Endothelial cell of umbilical vein (primary cell): ENCODE results near the gene PTBP3. TPM values are rescaled to one million over a fixed set of nuclear protein-coding genes. Genes with fewer than 3 reads are reported as not detected.

ENCODE experiments used
- BruUV-seq: library from RNA; stranded (reverse); fragments of 400-500 nt; replicated peaks from 2 replicates; lab custom pipeline; 2021; lab: Mats Ljungman, UMichigan
- CTCF ChIA-PET: fragments of 300-600, 350-600 bp; sonication (Branson Sonifier 250); formaldehyde crosslinking; loops from one replicate; lab custom pipeline; 2021; ENCODE audit warnings: antibody characterized with exemption, inconsistent platforms; lab: Charles Lee
- POLR2A ChIA-PET: fragments of 300-600, 350-600 bp; sonication (Branson Sonifier 250); formaldehyde crosslinking; loops from one replicate; lab custom pipeline; 2021; ENCODE audit warnings: antibody characterized with exemption, inconsistent platforms; lab: Charles Lee
- DNase-seq: peaks from one replicate; pipeline ENCODE4 v3.0.0-alpha.2; 2011; ENCODE audit warnings: low read depth, low spot score
- FAIRE-seq: peaks from 2 replicates; lab custom pipeline; 2011; peaks lifted over from hg19 to GRCh38; lab: Jason Lieb, UNC
- H2AFZ ChIP-seq: 2 replicates; pipeline ENCODE4 v1.6.0; 2012; ENCODE audit warnings: low read depth, low read length, control low read depth, inconsistent platforms
- H3K27ac ChIP-seq: 2 replicates; pipeline ENCODE4 v1.5.1; 2011; ENCODE audit warnings: low read depth, mild to moderate bottlenecking, control low read depth, low read length, moderate library complexity; ENCODE audit not compliant: insufficient read depth
- H3K27me3 ChIP-seq, 2 experiments: 2 replicates each; pipeline versions ENCODE4 v1.6.0 to v1.6.1; 2011; ENCODE audit warnings: low read length in 2 of 2, mixed read lengths in 1 of 2; ENCODE audit not compliant: control insufficient read depth in 2 of 2, insufficient read depth in 2 of 2
- H3K36me3 ChIP-seq, 2 experiments: 2 replicates in 1 of 2; 3 replicates in 1 of 2; pipeline ENCODE4 v1.5.1; 2011; ENCODE audit warnings: low read length in 2 of 2, mild to moderate bottlenecking in 1 of 2, moderate library complexity in 1 of 2; ENCODE audit not compliant: control insufficient read depth in 2 of 2, insufficient read depth in 2 of 2; ENCODE audit errors: extremely low read depth in 1 of 2
- H3K4me1 ChIP-seq: 3 replicates; pipeline ENCODE4 v1.5.1; 2011; ENCODE audit warnings: mild to moderate bottlenecking, low read length; ENCODE audit not compliant: control insufficient read depth, insufficient read depth; ENCODE audit errors: extremely low read depth
- H3K4me2 ChIP-seq: 2 replicates; pipeline ENCODE4 v1.6.1; 2011; ENCODE audit warnings: low read length, control low read depth, mixed read lengths; ENCODE audit not compliant: insufficient read depth
- H3K4me3 ChIP-seq, 3 experiments: fragments of 200-600 bp in 1 of 3; sonication (generic), shearing (Covaris generic) in 1 of 3; replicated peaks in 1 of 3; 2 replicates each; pipeline ENCODE4 v1.5.1; 2011 to 2016; ENCODE audit warnings: control low read depth in 3 of 3, low read length in 3 of 3, mild to moderate bottlenecking in 2 of 3, inconsistent platforms in 1 of 3, low read depth in 1 of 3, moderate library complexity in 1 of 3; ENCODE audit not compliant: insufficient read depth in 1 of 3
- H3K79me2 ChIP-seq: 2 replicates; pipeline ENCODE4 v1.6.0; 2012; ENCODE audit warnings: low read length, inconsistent platforms; ENCODE audit not compliant: control insufficient read depth, insufficient read depth
- H3K9ac ChIP-seq: replicated peaks from 2 replicates; pipeline ENCODE3; 2011; ENCODE audit warnings: low read length, control low read depth; ENCODE audit not compliant: insufficient read depth; ENCODE audit errors: extremely low read depth
- H3K9me1 ChIP-seq: replicated peaks from 3 replicates; pipeline ENCODE4 v1.6.0; 2011; ENCODE audit warnings: mild to moderate bottlenecking, low read length; ENCODE audit not compliant: control insufficient read depth, insufficient read depth; ENCODE audit errors: extremely low read depth
- H3K9me3 ChIP-seq: replicated peaks from 2 replicates; pipeline ENCODE4 v1.5.1; 2012; ENCODE audit warnings: low read length, inconsistent platforms; ENCODE audit not compliant: control insufficient read depth, insufficient read depth
- H4K20me1 ChIP-seq: replicated peaks from 2 replicates; pipeline ENCODE3; 2011; ENCODE audit warnings: mild to moderate bottlenecking, low read length; ENCODE audit not compliant: control insufficient read depth, insufficient read depth; ENCODE audit errors: extremely low read depth
- EZH2 ChIP-seq: IDR thresholded peaks from 2 replicates; pipeline ENCODE4 v1.6.1; 2012; ENCODE audit warnings: borderline replicate concordance, low read depth, mild to moderate bottlenecking, moderate library complexity, low read length, inconsistent platforms; ENCODE audit not compliant: severe bottlenecking
- FOS ChIP-seq: IDR thresholded peaks from 2 replicates; pipeline ENCODE4 v1.6.1; 2011; ENCODE audit warnings: mild to moderate bottlenecking, low read length, moderate library complexity, borderline replicate concordance; ENCODE audit not compliant: insufficient read depth
- GATA2 ChIP-seq: IDR thresholded peaks from 2 replicates; pipeline ENCODE4 v1.7.0; 2011; ENCODE audit warnings: low read depth, mild to moderate bottlenecking, moderate library complexity, mixed read lengths, low read length; ENCODE audit not compliant: insufficient read length, insufficient read depth
- JUN ChIP-seq: IDR thresholded peaks from 2 replicates; pipeline ENCODE4 v1.6.1; 2011; ENCODE audit warnings: borderline replicate concordance, low read depth; ENCODE audit not compliant: insufficient read length, insufficient read depth
- MYC ChIP-seq: IDR thresholded peaks from one replicate; pipeline ENCODE4 v1.6.1; 2011; ENCODE audit warnings: mild to moderate bottlenecking, low read depth, low read length
- POLR2A ChIP-seq: IDR thresholded peaks from 2 replicates; pipeline ENCODE4 v1.6.1; 2012; ENCODE audit warnings: low read depth, mild to moderate bottlenecking, control low read depth, low read length
- POLR2AphosphoS5 ChIP-seq: IDR thresholded peaks from 2 replicates; pipeline ENCODE4 v1.6.1; 2012; ENCODE audit warnings: low read depth, mild to moderate bottlenecking, control low read depth, low read length, moderate library complexity; ENCODE audit not compliant: insufficient read depth
- dilution Hi-C: fragments of 300-500 bp; cut with MboI; formaldehyde crosslinking; loops from one replicate; pipeline ENCODE4 v1.15.0; 2019; ENCODE audit warnings: low sequenced_read_pairs; ENCODE audit not compliant: extremely low pct_ligation_motif_present
- intact Hi-C: fragments of 100-400 bp; cut with micrococcal nuclease; formaldehyde crosslinking; loops from one replicate; pipeline ENCODE4 v1.10.0; 2022
- polyA plus RNA-seq, 4 experiments: library from polyadenylated mRNA; depleted of rRNA in 3 of 4; stranded (reverse) in 3 of 4; unstranded in 1 of 4; fragments of >200 nt; gene quantifications; 2 replicates each; pipeline versions ENCODE4 v1.2.1 to v1.2.3, GENCODE V29; 2011 to 2012; ENCODE audit warnings: missing spikeins in 1 of 4
- total RNA-seq: library from RNA; stranded (reverse); gene quantifications from 2 replicates; pipeline ENCODE4 v1.2.3, GENCODE V29; 2021
- TF ChIP-seq, protein P1 (sequence below), 2 donors: IDR thresholded peaks; 1 replicate in 1 of 2; 2 replicates in 1 of 2; pipeline ENCODE4 v1.5.1; 2011; ENCODE audit warnings: low read length in 2 of 2, mild to moderate bottlenecking in 2 of 2, moderate library complexity in 2 of 2, control low read depth in 1 of 2, inconsistent platforms in 1 of 2, low read depth in 1 of 2; ENCODE audit not compliant: insufficient read depth in 1 of 2; ENCODE audit errors: extremely low read depth in 1 of 2
- TF ChIP-seq, protein P2 (sequence below): IDR thresholded peaks from 2 replicates; pipeline ENCODE4 v1.6.1; 2011; ENCODE audit not compliant: insufficient read depth, insufficient read length

Gene PTBP3
- total and polyA plus RNA-seq, 2 donors (not counting 3 experiments of a cell fraction or from before 2014, with no cell fraction given) = 42.4 to 75.0 TPM

DNA sequence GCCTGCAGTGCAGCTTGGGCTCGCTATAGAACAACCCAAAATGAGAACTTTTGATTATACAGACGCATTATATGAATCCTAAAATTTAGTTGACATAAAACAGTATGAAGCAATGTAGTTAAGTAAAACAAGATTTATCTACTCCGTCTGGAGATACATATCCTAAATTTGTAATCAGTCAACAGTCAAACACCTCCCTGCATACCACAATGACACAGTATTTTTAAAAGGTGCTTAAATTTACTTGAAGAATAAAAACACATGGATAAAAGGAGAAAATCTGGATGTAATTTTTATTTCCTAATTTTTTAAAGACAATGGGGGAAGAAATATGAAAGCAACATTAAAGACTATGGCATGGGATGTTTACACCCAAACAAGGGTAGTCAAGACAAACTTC, 70.8 kb downstream of the PTBP3 start:
- peaks cover 0 to 9% of the 10 kb centered on the region in 2 experiments for H3K36me3 ChIP-seq
- intact Hi-C loops = no loop called here
- no peaks in the 10 kb centered on the region for H3K9me3 ChIP-seq
- H3K79me2 ChIP-seq = peaks cover 15% of the 10 kb centered on the region
- H3K4me1 ChIP-seq = no peaks in the 10 kb centered on the region
- H3K27ac ChIP-seq = no peak overlapping the region
- H2AFZ ChIP-seq = no peak overlapping the region
- POLR2A ChIA-PET = no interaction called here
- no peaks in the 10 kb centered on the region for H3K9me1 ChIP-seq
- FAIRE-seq (no peak), DNase-seq (no peak)
- CTCF ChIA-PET = interaction anchor here (3.3 kb wide), 1 partner anchor 13 kb away, joined by 10 read pairs; no protein-coding TSS in a partner anchor
- BruUV-seq = no TSS peak
- H3K9ac ChIP-seq = no peak overlapping the region
- no peaks in the 10 kb centered on the region for H3K27me3 ChIP-seq
- no peak overlapping the region for H3K4me3 ChIP-seq
- no peaks in the 10 kb centered on the region for H4K20me1 ChIP-seq
- dilution Hi-C loops = no loop called here
- TF ChIP-seq EZH2 = no peak
- TF ChIP-seq MYC = no peak
- TF ChIP-seq, protein P1, sequence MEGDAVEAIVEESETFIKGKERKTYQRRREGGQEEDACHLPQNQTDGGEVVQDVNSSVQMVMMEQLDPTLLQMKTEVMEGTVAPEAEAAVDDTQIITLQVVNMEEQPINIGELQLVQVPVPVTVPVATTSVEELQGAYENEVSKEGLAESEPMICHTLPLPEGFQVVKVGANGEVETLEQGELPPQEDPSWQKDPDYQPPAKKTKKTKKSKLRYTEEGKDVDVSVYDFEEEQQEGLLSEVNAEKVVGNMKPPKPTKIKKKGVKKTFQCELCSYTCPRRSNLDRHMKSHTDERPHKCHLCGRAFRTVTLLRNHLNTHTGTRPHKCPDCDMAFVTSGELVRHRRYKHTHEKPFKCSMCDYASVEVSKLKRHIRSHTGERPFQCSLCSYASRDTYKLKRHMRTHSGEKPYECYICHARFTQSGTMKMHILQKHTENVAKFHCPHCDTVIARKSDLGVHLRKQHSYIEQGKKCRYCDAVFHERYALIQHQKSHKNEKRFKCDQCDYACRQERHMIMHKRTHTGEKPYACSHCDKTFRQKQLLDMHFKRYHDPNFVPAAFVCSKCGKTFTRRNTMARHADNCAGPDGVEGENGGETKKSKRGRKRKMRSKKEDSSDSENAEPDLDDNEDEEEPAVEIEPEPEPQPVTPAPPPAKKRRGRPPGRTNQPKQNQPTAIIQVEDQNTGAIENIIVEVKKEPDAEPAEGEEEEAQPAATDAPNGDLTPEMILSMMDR (IDR thresholded peaks at IDR 0.05; ENCODE audit: extremely low read depth in 1 of 2, insufficient read depth in 1 of 2, low read depth in 1 of 2, low read length in 2 of 2) = no peak
- no peak for TF ChIP-seq GATA2
- no peak for TF ChIP-seq JUN
- no peak for TF ChIP-seq POLR2AphosphoS5
- no peak for TF ChIP-seq POLR2A
- TF ChIP-seq, protein P2, sequence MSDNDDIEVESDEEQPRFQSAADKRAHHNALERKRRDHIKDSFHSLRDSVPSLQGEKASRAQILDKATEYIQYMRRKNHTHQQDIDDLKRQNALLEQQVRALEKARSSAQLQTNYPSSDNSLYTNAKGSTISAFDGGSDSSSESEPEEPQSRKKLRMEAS = no peak
- TF ChIP-seq FOS = no peak
- H3K4me2 ChIP-seq = no peak overlapping the region
